ENCODE measurements around the gene PFKM.

The PFKM gene

GRCh38 chr12:48180424-48180823, 61.3 kb downstream of the PFKM start:
- H3F3A ChIP-seq (ENCODE audit: insufficient read depth, low read length): no peaks in the 10 kb centered on the region
- no peaks in the 10 kb centered on the region for H3K9me2 ChIP-seq (replicated peaks; ENCODE audit: insufficient read depth, low read length)
- H3K79me2 ChIP-seq (ENCODE audit: low read length): no peaks in the 10 kb centered on the region
- H3K4me1 ChIP-seq (ENCODE audit: low read length): peaks cover 20% of the 10 kb centered on the region
- H3K9me3 ChIP-seq (replicated peaks; ENCODE audit: insufficient read depth, low read length): no peaks in the 10 kb centered on the region
- no peaks in the 10 kb centered on the region for H4K20me1 ChIP-seq (ENCODE audit: insufficient read depth, low read length)
- H3K4me3 ChIP-seq (ENCODE audit: low read length): no peak overlapping the region
- TF ChIP-seq EZH2 (optimal IDR thresholded peaks at IDR 0.05; ENCODE audit: low read depth, low read length) (no peak), CTCF (IDR thresholded peaks at IDR 0.05; ENCODE audit: low read length) (no peak), EZH2phosphoT487 (IDR thresholded peaks at IDR 0.05; ENCODE audit: low read length) (no peak)
- DNase-seq: no peak
- no peak overlapping the region for H3K9ac ChIP-seq (ENCODE audit: low read length)
- no peaks in the 10 kb centered on the region for H3K36me3 ChIP-seq (replicated peaks; ENCODE audit: insufficient read depth, low read length)
- no peak overlapping the region for H3K4me2 ChIP-seq (ENCODE audit: low read depth, low read length)
- H3K27me3 ChIP-seq (replicated peaks; ENCODE audit: insufficient read depth, low read length): peaks cover 15% of the 10 kb centered on the region
- no peak overlapping the region for H2AFZ ChIP-seq (ENCODE audit: low read length)
- no peak overlapping the region for H3K27ac ChIP-seq (ENCODE audit: low read length)

GRCh38 chr12:48180857-48181495, 61.8 kb downstream of the PFKM start:
- no peaks in the 10 kb centered on the region for H3K36me3 ChIP-seq (replicated peaks; ENCODE audit: insufficient read depth, low read length)
- TF ChIP-seq CTCF (IDR thresholded peaks at IDR 0.05; ENCODE audit: low read length): no peak
- no peak overlapping the region for H3K27ac ChIP-seq (ENCODE audit: low read length)
- H3K4me1 ChIP-seq (ENCODE audit: low read length): peaks cover 15% of the 10 kb centered on the region
- no peak overlapping the region for H2AFZ ChIP-seq (ENCODE audit: low read length)
- H3K9me3 ChIP-seq (replicated peaks; ENCODE audit: insufficient read depth, low read length): no peaks in the 10 kb centered on the region
- H3K9ac ChIP-seq (ENCODE audit: low read length): no peak overlapping the region
- no peak overlapping the region for H3K4me3 ChIP-seq (ENCODE audit: low read length)
- no peaks in the 10 kb centered on the region for H3K9me2 ChIP-seq (replicated peaks; ENCODE audit: insufficient read depth, low read length)
- no peaks in the 10 kb centered on the region for H4K20me1 ChIP-seq (ENCODE audit: insufficient read depth, low read length)
- H3F3A ChIP-seq (ENCODE audit: insufficient read depth, low read length): no peaks in the 10 kb centered on the region
- no peak overlapping the region for H3K4me2 ChIP-seq (ENCODE audit: low read depth, low read length)
- no peaks in the 10 kb centered on the region for H3K79me2 ChIP-seq (ENCODE audit: low read length)
- DNase-seq: no peak
- H3K27me3 ChIP-seq (replicated peaks; ENCODE audit: insufficient read depth, low read length): peaks cover 16% of the 10 kb centered on the region

- no peaks in the 10 kb centered on the region for H3K9me3 ChIP-seq (replicated peaks; ENCODE audit: insufficient read depth, low read length)
- H3K9ac ChIP-seq (ENCODE audit: low read length): peak overlapping the region; percentile 43; the same call in 1 of the 2 replicates
- DNase-seq: no peak
- no peaks in the 10 kb centered on the region for H3K9me2 ChIP-seq (replicated peaks; ENCODE audit: insufficient read depth, low read length)
- no peaks in the 10 kb centered on the region for H3K79me2 ChIP-seq (ENCODE audit: low read length)
- H3K4me3 ChIP-seq (ENCODE audit: low read length): peak overlapping the region; percentile 93
- no peak overlapping the region for H3K27ac ChIP-seq (ENCODE audit: low read length)
- H3K4me1 ChIP-seq (ENCODE audit: low read length): peaks cover 15% of the 10 kb centered on the region
- H3K36me3 ChIP-seq (replicated peaks; ENCODE audit: insufficient read depth, low read length): no peaks in the 10 kb centered on the region
- H2AFZ ChIP-seq (ENCODE audit: low read length): peak overlapping the region; percentile 90
- TF ChIP-seq EZH2phosphoT487 (IDR thresholded peaks at IDR 0.05; ENCODE audit: low read length) (no peak), CTCF (IDR thresholded peaks at IDR 0.05; ENCODE audit: low read length) (no peak), EZH2 (optimal IDR thresholded peaks at IDR 0.05; ENCODE audit: low read depth, low read length) (no peak)
- H3K27me3 ChIP-seq (replicated peaks; ENCODE audit: insufficient read depth, low read length): peaks cover 16% of the 10 kb centered on the region
- peak overlapping the region; percentile 86 for H3K4me2 ChIP-seq (ENCODE audit: low read depth, low read length)
- no peaks in the 10 kb centered on the region for H4K20me1 ChIP-seq (ENCODE audit: insufficient read depth, low read length)
- H3F3A ChIP-seq (ENCODE audit: insufficient read depth, low read length): no peaks in the 10 kb centered on the region
Measured at GRCh38 chr12:48182631-48183030, 63.5 kb downstream of the PFKM start.
